ENCODE measurements around the gene PRR35.
A peak's percentile ranks its signal among the peaks of the same experiment; 100 is the strongest.

PRR35 gene

DNA sequence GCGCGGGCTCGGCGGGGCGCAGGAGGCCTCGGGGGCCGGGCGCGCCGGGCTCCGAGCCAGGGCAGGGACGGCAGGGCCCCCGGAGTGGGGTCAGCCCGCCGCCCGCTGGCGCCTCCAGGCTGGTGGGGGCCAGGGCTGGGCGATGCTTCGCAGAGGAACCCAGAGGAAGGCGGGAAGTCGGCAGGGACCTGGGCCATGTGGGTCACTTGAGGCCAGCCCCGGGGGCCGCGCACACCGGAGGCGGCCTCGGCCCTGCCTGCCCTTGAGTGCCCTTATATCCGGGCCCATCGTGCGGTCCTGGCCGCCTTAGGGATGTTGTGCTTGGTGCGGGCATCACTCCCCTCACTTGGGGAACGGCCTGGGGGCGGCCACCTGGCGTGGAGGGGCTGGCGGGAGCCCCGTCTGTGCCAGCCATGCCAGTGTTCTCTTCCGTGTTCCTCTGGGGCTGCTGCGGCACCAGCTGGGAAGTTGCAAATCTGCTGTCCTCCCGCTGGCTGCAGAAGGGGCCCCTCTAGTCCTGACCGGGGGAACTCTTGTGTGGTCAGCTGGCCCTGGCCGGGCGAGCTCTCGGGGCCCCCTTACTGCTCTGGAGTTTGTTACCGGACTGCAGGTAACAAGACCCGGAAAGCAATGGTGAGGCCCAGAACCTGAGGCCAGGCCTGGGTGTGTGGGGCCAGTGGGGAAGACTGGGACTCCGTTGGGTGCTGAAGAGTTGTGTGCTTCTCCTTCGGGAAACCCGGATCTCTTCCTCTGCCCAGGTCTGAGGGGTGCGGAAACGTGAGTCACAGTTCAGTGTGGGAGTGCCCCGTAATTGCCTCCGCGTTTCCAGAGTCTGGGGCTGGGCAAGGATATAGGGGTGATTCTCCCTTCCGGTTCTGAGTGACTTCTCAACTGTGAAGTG, 31.8 kb upstream of the PRR35 start:
- no peak for DNase-seq (ENCODE audit: low read depth in 2 of 2)

DNA sequence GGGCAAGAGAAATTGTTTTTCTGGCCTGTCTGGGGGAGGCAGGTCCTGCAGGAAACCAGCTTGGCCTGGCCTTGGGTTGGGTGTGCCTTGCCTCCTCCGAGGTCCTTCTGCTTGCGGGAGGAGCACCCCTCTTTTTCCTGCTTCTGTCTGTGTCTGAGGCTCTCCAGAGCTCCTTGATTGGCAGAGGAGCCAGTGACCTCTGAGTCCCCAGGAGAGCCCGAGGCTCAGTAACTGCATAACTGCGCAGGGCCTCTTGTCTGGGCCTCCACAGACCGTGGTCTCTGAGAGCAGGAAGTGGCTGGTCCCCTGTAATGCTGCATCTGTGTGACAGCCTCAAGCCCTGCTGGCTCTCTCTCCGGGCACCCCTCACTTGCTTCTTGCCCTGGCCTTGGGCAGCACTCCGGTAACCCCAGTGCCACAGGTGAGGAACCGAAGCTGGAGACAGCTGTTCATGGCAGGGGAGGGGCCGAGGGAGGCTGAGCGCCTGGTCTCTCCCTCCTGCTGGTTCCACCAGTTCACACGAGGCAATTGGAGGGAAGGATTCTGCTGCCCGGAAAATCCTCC, 31.1 kb upstream of the PRR35 start:
- no peak for DNase-seq (ENCODE audit: low read depth in 2 of 2)

DNA sequence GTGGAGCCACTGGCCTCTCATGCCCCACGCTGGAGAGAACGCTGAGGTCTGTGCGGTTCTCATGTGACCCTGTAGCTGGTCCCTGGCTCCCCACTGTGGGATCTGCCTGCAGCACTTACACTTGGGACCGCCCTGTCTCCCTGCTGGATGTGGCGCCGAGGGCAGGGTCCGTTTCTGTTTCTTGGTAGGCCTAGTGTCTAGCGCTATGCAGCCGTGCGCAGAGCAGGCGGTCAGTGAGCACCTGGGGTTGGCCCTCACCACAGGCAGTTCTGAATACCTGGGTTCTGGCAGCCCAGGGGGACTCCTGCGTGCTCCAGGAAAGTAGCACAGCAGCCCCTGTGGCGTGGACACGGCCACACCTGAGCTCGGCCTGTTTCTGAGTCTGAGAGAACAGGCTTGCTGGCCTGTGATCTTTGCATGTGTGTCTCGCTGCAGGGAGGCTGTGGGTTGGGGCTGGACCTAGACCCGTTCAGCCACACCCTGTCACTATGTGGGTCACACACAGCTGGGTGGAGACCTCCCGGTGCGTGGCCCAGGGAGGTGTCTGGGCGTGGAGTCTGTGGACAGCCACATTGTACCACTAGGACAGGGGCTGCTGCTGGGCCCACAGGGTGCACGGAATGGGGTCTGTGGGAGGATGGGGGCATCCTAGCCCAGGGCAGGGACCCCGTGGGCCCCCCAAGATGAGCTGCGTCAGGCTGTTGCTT, 29.9 kb upstream of the PRR35 start:
- DNase-seq (ENCODE audit: low read depth in 2 of 2) = no peak

DNA sequence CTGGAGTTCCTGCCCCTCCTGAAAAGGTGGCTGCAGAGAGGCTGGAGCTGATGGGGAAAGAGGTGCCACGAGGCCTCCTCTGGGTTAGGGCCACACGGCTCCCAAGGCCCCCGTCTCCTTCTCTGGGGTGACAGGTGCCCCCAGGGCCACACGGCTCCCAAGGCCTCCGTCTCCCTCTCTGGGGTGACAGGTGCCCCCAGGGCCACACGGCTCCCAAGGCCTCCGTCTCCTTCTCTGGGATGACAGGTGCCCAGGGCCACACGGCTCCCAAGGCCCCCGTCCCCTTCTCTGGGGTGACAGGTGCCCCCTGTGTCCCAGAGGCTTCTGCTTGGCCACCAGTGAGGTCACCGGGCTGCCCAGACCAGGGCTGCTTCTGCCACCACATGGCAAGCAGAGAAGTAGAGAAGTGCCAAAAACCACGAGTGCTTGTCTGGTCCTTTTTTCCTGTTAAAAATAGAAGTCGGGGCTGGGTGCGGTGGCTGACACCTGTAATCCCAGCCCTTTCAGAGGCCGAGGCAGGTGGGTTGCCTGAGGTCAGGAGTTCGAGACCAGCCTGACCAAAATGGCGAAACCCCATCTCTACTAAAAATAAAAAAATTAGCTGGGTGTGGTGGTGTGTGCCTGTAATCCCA, 28.6 kb upstream of the PRR35 start:
- DNase-seq (ENCODE audit: low read depth in 2 of 2) = no peak

DNA sequence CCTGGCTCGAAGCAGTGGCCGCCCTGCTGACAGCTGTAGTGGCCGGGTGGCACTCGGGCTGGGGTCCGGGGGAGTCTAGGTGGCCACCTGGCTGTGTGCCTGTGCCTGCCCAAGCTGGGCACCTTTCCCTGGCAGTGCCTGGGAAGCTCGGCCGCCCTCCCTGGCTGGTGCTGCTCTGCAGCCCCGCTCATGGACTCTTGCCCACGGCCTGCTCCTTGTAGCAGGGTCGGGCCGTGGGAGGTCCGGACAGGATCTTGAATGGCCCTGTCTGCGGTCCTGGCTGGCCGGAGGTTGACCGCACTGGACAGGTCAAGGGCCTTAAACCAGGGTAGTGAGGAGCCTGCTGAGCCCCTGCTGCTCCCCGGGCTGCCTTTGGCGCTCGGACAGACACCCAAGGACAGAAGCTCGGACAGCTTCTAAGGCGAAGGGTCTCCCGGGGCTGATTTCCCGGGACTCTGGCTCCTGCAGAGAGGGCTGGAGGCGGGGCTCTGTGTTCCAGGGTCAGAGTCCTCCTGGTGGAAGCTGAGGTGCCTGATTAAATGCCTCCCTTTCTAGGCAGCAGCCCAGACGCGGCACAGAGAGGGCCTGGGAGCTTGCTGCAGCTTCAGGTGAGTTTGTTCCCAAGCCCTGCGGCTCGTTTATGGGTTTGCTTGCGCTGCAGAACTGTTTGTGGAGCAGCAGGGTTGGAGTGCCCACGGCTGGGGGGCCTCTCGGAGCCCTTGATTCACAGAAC, 26.6 kb upstream of the PRR35 start:
- DNase-seq (ENCODE audit: low read depth in 2 of 2) = no peak

DNA sequence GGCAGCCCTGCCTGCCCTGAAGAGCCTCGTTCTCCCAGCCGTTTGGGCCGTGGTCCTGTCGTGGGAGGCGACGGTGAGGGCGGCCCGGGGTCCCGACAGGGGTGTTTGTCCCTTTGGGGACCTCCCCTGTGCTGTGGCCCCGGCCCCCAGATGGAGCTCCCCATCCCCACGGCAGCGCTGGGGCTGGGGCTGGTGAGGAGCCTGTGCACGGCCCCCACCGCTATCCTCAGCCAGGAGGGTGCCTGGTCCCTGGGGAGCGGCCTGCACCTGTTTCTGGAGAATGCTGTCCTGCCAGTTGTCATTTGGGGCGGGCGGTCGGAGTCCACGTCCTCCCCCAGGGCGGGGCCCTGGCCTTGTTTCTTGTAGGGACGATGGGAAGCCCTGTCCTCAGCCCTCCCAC, 26.1 kb upstream of the PRR35 start:
- DNase-seq (ENCODE audit: low read depth in 2 of 2) = no peak

DNA sequence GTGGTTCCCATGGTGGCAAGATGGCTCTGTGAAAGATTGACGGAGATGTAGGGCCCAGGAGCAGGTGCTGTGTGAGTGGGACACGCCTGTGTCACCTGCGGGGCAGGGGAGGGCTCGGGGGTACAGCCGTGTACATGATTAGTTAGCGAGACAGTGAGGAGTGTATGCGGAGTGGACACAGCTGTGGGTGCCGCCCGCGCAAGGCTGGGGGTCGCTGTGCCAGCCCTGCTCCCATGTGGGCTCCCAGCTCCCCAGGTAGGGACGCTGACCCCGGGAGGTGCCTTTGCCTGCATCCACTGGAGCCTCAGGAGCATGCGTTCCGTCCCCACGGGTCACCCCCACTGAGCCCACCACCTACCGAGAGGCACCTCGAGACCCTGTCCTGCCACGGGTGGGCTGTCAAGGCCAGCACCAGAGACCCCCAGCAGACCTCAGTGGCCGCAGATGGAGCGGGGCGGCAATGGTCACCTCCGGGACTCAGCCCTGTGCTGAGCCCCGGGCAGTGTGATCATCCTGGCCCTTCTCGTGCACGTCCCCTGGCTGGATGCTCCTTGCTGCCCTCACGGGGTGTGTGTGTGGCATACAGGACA, 25.2 kb upstream of the PRR35 start:
- DNase-seq (ENCODE audit: low read depth in 2 of 2) = no peak

DNA sequence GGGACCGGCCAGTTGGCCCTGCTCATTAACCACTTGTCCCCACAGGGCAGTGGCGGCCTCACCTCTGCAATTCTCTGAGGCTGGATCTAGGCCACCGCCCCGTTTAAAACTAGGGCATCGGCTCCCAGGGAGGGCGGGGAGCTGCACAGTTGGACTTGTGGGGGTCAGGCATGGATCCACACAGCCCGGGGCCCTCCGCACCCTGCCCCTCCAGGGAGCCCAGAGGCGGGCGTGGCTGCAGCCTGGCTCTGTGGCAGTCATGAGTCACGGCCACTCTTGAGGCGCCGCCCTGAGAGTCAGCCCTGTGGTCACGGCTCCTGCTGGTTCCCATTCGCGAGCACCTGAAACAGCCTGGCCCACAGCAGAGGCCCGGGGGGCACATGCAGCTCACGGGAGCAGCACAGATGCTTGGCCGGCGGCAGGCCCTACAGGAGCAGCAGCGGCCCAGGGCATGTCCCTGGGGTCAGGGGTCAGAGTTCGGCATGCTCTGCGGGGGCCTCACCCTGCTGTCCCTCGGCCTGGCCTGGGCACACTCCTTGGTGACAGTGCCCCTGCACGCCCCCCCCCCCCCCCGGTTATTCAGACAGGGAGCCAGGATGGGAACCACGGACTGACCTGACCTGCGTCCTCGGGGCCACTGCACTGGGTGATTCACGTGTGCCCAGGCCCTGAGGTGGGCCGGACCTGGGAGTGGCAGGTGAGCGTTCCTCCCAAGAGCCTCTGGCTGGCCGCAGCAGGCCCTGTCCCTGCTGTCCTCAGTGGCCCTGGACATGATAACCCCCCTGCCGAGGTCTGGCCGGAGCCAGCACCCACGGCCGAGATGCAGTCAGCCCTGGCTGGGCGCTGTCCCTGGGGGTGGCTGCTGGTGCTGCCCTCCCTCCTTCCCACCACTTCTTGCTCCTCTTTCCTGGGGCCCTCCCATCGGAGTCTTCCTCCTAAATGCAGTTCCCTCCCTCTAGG, 24.5 kb upstream of the PRR35 start:
- DNase-seq (ENCODE audit: low read depth in 2 of 2) = no peak

DNA sequence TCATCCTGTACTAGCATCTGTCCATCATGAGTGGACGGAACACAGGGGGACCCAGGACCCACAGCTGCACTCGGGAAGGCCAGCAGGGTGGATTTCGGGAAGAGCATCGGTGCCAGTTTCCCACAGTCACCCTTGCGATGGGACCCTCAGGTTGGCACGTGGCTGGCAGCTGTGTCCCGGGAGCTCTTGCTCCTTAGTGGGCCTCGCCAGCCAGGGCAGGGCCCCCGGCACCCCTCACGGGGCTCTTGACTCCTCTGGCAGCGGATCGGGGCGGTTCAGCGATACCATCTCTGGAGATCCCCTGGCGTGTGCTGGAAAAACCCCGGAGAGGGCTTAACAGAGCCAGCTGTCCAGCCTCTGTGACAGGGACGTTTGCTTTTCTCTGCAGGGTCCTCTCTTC, 23.4 kb upstream of the PRR35 start:
- DNase-seq (ENCODE audit: low read depth in 2 of 2) = no peak

DNA sequence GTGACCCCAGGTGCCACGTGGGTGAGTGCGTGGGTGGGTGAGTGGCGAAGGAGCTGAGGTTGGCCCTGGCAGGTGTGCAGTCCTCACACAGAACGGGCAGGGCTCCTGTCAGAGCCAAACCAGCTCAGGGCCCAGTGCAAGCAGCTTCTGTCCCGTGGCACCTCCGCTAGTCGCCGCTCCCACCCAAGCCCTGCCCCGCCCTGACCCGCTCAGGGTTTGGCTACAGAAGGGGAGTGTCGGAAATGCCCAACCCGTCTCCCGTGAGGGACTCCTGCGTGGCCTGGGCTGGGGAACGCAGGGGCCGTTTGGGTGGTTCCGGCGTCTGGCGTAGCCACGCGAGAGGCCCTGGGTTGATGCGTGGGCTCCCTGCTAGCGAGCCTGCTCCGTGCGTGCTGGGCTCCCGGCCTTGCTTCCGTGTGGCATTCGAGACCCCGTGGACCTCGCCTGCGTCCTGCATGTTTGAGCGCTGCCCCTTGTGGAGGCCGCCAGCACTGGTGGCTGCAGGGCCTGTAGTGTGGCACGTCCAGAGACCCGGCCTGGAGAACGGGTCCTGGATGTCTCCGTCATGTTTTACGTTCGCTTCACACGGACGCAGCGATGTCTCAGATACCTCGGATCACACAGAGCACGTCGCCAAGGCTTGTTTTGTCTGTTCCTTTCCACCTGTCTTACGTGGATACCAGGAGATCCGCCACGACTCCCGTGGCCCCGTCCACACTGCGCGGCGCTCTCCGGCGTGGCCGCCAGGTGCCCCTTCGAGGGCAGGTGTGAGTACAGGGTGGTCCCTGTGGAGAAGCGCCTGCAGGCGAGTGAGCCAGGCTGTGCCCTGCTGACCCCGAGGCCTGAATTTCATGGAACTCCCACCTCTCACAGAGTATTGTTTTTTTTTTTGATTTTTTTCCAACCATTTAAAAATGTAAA, 22.5 kb upstream of the PRR35 start:
- no peak for DNase-seq (ENCODE audit: low read depth in 2 of 2)

DNA sequence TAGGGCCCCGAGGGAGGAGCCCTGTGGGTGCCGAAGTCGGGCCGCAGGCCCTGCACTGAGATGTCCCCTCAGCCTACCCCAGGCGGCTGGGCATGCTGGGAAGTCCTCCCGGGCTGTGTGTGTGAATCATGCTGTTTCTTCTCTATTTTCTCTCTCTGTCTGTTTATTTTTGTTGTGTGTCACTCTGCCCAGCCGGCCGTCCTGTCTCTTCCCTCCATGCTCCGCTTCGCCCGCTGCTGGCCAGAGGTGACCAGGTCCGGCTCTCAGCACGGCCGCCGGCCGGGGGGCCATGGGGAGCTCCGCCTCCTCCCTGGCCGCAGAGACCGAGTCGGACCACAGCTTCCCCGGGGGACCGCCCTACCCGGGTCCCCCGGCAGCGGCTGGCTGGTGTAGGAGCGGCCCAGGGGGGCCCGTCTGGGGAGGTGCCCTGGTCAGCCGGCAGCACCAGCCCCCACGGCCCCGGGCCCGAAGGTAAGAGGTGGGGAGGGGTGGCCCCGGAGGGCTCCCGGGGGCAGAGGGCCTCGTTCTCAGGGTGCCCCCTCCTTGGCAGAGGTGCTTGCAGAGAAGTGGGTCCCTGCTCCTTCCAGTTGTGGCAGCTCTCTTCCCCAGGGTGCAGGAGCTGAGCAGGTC, 20.2 kb upstream of the PRR35 start:
- DNase-seq (ENCODE audit: low read depth in 2 of 2) = no peak

DNA sequence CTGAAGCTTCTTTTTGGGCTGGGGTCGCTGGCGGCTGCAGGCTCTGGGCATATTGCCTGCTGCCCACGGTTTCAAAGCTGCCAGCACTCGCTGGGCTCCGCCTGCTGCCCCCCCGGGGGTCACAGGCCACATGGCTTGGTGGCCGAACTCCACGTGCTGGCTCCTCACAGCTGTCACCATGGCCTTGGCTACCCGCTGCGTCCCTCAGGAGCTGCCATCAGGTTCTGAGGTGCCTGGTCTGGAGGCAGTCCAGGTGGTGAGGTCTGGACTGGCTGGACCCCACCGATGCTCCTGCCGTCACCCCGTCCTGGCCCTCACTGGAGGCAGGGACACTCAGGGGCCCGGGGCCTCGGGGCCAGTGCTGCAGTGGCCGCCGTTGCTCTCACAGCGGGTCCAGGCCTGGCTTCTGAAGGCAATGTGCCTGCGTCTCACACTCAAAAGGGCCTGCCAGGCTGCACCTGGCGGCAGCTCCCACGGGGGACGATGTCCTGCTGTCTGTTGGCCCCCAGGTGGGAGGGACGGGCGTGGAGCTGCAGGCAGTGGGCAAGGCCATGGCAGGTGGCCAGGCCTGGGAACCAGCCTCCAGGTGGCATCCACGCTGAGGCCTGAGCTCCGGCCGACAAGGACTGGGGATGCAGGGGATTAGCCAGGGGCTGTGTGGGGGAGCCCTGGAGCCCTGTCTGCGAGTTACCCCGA, 19.4 kb upstream of the PRR35 start:
- DNase-seq (ENCODE audit: low read depth in 2 of 2) = no peak

DNA sequence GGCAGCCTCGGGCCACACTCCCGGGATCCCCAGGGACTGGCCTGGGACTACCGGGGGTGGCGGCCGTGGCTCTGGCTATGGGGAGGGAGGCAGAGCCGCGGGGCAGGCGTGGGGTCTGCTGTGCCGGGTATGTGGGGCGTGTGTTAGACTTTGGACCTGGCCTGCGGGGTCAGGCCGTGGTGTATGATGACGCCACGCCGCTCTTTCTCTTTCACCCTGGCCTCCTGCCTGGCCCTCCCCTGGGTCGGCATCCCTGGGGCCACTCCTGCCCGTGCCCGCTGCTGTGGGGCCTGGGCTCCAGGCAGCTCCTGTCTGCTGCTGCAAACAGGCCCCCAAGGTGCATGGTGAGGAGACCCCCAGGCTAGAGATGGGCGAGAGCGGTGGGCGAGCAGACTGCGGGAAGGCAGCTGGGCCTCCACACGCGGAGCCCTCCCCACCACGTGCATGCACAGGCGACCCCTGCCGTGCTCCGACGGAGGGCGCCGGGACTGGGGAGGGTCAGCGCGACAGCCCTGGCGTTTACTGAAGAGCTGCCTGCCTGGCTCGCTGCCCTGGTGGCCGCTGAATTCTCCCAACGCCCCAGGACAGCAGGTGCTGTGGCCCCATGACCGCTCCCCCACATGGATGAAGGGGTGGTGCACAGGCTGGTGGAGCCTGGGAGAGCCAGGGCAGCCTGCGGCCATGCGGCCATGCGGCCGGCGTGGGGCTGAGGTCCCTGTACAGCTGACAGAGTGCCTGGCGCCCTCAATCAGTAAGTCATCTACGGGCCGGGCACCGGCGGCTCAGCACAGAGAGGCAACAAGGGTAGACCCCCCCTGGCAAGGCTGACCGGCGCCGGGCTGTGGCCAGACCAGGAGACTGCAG, 16.7 kb upstream of the PRR35 start:
- no peak for DNase-seq (ENCODE audit: low read depth in 2 of 2)

DNA sequence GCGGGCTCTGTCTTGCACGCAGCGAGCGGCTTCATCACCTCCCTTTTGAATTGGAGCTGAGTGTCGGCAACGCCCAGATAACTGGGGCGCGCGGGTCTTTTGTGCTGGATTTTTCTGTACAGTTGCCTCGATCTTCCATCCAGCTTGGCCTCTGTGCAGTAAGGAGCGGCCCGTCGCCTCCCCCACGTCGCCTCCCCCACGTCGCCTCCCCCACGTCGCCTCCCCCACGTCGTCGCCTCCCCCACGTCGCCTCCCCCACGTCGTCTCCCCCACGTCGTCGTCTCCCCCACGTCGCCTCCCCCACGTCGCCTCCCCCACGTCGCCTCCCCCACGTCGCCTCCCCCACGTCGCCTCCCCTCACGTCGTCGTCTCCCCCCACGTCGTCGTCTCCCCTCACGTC, 15.7 kb upstream of the PRR35 start:
- no peak for DNase-seq (ENCODE audit: low read depth in 2 of 2)

DNA sequence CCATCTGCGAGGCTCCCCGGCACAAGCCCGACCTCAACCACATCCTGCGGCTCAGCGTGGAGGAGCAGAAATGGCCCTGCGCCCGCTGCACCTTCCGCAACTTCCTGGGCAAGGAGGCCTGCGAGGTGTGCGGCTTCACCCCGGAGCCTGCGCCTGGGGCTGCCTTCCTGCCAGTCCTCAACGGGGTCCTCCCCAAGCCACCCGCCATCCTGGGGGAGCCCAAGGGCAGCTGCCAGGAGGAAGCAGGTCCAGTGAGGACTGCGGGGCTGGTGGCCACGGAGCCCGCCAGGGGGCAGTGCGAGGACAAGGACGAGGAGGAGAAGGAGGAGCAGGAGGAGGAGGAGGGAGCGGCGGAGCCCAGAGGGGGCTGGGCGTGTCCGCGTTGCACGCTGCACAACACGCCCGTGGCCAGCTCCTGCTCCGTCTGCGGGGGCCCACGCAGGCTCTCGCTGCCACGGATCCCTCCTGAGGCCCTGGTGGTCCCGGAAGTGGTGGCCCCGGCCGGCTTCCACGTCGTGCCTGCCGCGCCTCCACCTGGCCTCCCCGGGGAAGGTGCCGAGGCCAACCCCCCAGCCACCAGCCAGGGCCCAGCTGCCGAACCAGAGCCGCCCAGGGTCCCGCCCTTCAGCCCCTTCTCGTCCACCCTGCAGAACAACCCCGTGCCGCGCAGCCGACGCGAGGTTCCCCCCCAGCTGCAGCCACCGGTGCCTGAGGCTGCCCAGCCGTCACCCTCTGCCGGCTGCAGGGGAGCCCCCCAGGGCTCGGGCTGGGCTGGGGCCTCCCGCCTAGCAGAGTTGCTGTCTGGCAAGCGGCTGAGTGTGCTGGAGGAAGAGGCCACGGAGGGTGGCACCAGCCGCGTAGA, 13.1 kb upstream of the PRR35 start:
- peak in 1 of 2 donors; percentile 16 for DNase-seq (ENCODE audit: low read depth in 2 of 2)

DNA sequence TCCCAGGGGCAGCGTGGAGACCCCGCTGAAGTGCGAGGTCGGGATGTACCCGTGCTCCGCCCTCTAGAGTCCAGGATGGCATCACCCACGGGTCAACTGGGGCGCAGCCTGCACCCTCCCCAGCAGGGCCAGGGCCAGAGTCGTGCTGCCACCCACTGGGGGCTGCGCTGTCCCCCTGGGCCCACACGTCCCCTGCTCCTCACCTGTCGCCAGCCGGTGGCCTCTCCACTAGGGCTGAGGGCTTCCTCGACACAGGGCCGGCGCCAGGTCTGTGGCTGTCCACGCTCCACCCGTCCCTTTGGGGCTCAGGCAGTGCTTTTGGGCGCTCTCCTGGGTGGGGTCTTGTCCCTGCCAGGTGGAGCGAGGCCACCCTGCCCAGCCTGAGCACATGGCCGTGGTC, 11.6 kb upstream of the PRR35 start:
- no peak for DNase-seq (ENCODE audit: low read depth in 2 of 2)
